HEK293 (cell line): ENCODE measurements around the gene RCC1.

Experiments used
- ZFP3 ChIP-seq: fragments of 450-650 bp; formaldehyde crosslinking; IDR thresholded peaks from 2 replicates; pipeline ENCODE4 v1.5.1; 2016; ENCODE audit warnings: low read depth, missing biosample characterization, missing genetic modification characterization
- ZNF121 ChIP-seq: fragments of 450-650 bp; formaldehyde crosslinking; IDR thresholded peaks from 2 replicates; pipeline ENCODE4 v1.5.1; 2016; ENCODE audit warnings: missing biosample characterization, missing genetic modification characterization
- ZNF292 ChIP-seq: fragments of 450-650 bp; formaldehyde crosslinking; IDR thresholded peaks from 2 replicates; pipeline ENCODE4 v1.5.1; 2016; ENCODE audit warnings: low read depth, missing biosample characterization, missing genetic modification characterization, borderline replicate concordance
- ZNF768 ChIP-seq: fragments of 450-650 bp; formaldehyde crosslinking; IDR thresholded peaks from 2 replicates; pipeline ENCODE4 v1.5.1; 2018; ENCODE audit warnings: missing biosample characterization, mild to moderate bottlenecking, missing genetic modification characterization
- TF ChIP-seq, protein P1 (sequence below): fragments of 450-650 bp; formaldehyde crosslinking; IDR thresholded peaks from 2 replicates; pipeline ENCODE4 v1.5.1; 2016; ENCODE audit warnings: missing biosample characterization, missing genetic modification characterization

DNA sequence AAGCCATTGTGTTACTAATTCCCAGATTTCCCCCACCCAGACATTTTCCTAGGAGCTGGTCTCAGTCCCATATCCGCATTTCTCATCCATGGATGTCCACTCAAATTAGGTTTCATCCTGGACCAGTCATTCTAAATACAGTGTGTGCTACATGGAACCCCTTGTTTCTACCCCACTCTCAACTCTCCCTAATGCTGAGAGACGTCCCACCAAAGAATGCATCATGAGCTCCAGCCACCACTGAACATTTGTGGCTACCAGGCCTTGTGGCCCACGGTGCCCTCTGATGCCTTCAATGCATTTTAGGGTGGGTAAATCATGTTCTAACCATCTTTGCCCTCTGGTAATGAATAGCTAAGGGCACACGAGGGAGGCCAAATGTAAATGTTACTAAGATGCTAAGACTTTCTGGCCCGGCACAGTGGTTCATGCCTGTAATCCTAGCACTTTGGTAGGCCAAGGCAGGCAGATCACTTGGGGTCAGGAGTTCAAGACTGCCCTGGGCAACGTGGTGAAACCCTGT is 72.9 kb downstream of the RCC1 start:
- TF ChIP-seq ZNF292 (tag by site-specific recombination) (no peak), ZNF121 (no peak), ZFP3 (tag by site-specific recombination) (no peak), ZNF768 (tag by site-specific recombination) (no peak)
- TF ChIP-seq, protein P1, sequence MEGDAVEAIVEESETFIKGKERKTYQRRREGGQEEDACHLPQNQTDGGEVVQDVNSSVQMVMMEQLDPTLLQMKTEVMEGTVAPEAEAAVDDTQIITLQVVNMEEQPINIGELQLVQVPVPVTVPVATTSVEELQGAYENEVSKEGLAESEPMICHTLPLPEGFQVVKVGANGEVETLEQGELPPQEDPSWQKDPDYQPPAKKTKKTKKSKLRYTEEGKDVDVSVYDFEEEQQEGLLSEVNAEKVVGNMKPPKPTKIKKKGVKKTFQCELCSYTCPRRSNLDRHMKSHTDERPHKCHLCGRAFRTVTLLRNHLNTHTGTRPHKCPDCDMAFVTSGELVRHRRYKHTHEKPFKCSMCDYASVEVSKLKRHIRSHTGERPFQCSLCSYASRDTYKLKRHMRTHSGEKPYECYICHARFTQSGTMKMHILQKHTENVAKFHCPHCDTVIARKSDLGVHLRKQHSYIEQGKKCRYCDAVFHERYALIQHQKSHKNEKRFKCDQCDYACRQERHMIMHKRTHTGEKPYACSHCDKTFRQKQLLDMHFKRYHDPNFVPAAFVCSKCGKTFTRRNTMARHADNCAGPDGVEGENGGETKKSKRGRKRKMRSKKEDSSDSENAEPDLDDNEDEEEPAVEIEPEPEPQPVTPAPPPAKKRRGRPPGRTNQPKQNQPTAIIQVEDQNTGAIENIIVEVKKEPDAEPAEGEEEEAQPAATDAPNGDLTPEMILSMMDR (tag by site-specific recombination) = no peak
